ENCODE measurements around the gene IGFBPL1.
"Not testable (repeated sequence)": the region's sequence is repeated elsewhere in the genome, so short reads cannot be mapped to it uniquely, and the experiment has no call there.

Gene IGFBPL1

GRCh38 chr9:38423973-38424843 is at the start of gene IGFBPL1:
IGFBPL1 (minus strand) TSS chr9:38424454; CDS start chr9:38424424, 30 bp downstream.
- DNase-seq (ENCODE audit: extremely low read depth in 1 of 2, low read depth in 1 of 2), result no peak

GRCh38 chr9:38472583-38473249 is 48.5 kb upstream of the IGFBPL1 start:
- DNase-seq (ENCODE audit: extremely low read depth in 1 of 2, low read depth in 1 of 2), result not testable (repeated sequence)

- DNase-seq (ENCODE audit: extremely low read depth in 1 of 2, low read depth in 1 of 2), result no peak
These were observed 43.1 kb upstream of the IGFBPL1 start for GRCh38 chr9:38467404-38467803.

GRCh38 chr9:38453835-38454234 is 29.6 kb upstream of the IGFBPL1 start:
- DNase-seq (ENCODE audit: extremely low read depth in 1 of 2, low read depth in 1 of 2), result no peak

- DNase-seq (ENCODE audit: extremely low read depth in 1 of 2, low read depth in 1 of 2), result no peak
These were observed 26.9 kb upstream of the IGFBPL1 start for GRCh38 chr9:38451162-38451561.

GRCh38 chr9:38447703-38448102 is 23.4 kb upstream of the IGFBPL1 start:
- no peak for DNase-seq (ENCODE audit: extremely low read depth in 1 of 2, low read depth in 1 of 2)

GRCh38 chr9:38445154-38446043 is 21.1 kb upstream of the IGFBPL1 start:
- DNase-seq (ENCODE audit: extremely low read depth in 1 of 2, low read depth in 1 of 2), result no peak

GRCh38 chr9:38443597-38443996 is 19.3 kb upstream of the IGFBPL1 start:
- no peak for DNase-seq (ENCODE audit: extremely low read depth in 1 of 2, low read depth in 1 of 2)

GRCh38 chr9:38443181-38443580 is 18.9 kb upstream of the IGFBPL1 start:
- DNase-seq (ENCODE audit: extremely low read depth in 1 of 2, low read depth in 1 of 2), result no peak

GRCh38 chr9:38442473-38443096 is 18.3 kb upstream of the IGFBPL1 start:
- DNase-seq (ENCODE audit: extremely low read depth in 1 of 2, low read depth in 1 of 2), result no peak

GRCh38 chr9:38441347-38442085 is 17.3 kb upstream of the IGFBPL1 start:
- no peak for DNase-seq (ENCODE audit: extremely low read depth in 1 of 2, low read depth in 1 of 2)

- DNase-seq (ENCODE audit: extremely low read depth in 1 of 2, low read depth in 1 of 2), result no peak
These were observed 16.3 kb upstream of the IGFBPL1 start for GRCh38 chr9:38440516-38440915.

- DNase-seq (ENCODE audit: extremely low read depth in 1 of 2, low read depth in 1 of 2), result no peak
These were observed 15.7 kb upstream of the IGFBPL1 start for GRCh38 chr9:38439916-38440301.

- DNase-seq (ENCODE audit: extremely low read depth in 1 of 2, low read depth in 1 of 2), result no peak
These were observed 15.1 kb upstream of the IGFBPL1 start for GRCh38 chr9:38439291-38439915.

GRCh38 chr9:38437193-38437823 is 13.1 kb upstream of the IGFBPL1 start:
- DNase-seq (ENCODE audit: extremely low read depth in 1 of 2, low read depth in 1 of 2), result no peak

GRCh38 chr9:38436708-38437107 is 12.5 kb upstream of the IGFBPL1 start:
- no peak for DNase-seq (ENCODE audit: extremely low read depth in 1 of 2, low read depth in 1 of 2)

- DNase-seq (ENCODE audit: extremely low read depth in 1 of 2, low read depth in 1 of 2), result no peak
These were observed 11.3 kb upstream of the IGFBPL1 start for GRCh38 chr9:38435521-38435920.

- DNase-seq (ENCODE audit: extremely low read depth in 1 of 2, low read depth in 1 of 2), result no peak
These were observed 10.6 kb upstream of the IGFBPL1 start for GRCh38 chr9:38434853-38435252.

- DNase-seq (ENCODE audit: extremely low read depth in 1 of 2, low read depth in 1 of 2), result no peak
These were observed 10.1 kb upstream of the IGFBPL1 start for GRCh38 chr9:38434365-38434764.
